K562 (cell line): Measurements from ENCODE around the gene RNF26. TPM values are rescaled to one million over a fixed set of nuclear protein-coding genes. Genes with fewer than 3 reads are reported as not detected.

ENCODE experiments used
- FIP1L1 ChIP-seq: fragments of 200-400 bp; formaldehyde crosslinking; IDR thresholded peaks from 2 replicates; pipeline ENCODE4 v1.6.1; 2018; ENCODE audit warnings: mild to moderate bottlenecking, low read depth, low read length; ENCODE audit not compliant: poor library complexity, severe bottlenecking
- GATAD2A ChIP-seq: fragments of 450-650 bp; IDR thresholded peaks from 2 replicates; pipeline ENCODE4 v1.6.1; 2017
- KLF6 ChIP-seq: fragments of 250-450 bp; sonication (Bioruptor Pico); IDR thresholded peaks from 2 replicates; pipeline ENCODE4 v1.4.0; 2020; ENCODE audit warnings: mild to moderate bottlenecking, moderate library complexity, borderline replicate concordance
- MEF2A ChIP-seq: IDR thresholded peaks from 2 replicates; pipeline ENCODE4 v1.6.1; 2011; ENCODE audit warnings: low read depth, mild to moderate bottlenecking, low read length, moderate library complexity; ENCODE audit not compliant: control insufficient read depth
- NR4A1 ChIP-seq, 2 experiments: fragments of 250-450 bp in 1 of 2; fragments of 450-650 bp in 1 of 2; sonication (Bioruptor Pico) in 1 of 2; IDR thresholded peaks; 2 replicates each; pipeline versions ENCODE4 v1.4.0 to v1.6.1; 2016 to 2020; ENCODE audit warnings: mild to moderate bottlenecking in 2 of 2, missing compliant biosample characterization in 1 of 2, missing genetic modification characterization in 1 of 2, moderate library complexity in 1 of 2
- XRCC4 ChIP-seq: IDR thresholded peaks from one replicate; pipeline ENCODE4 v1.6.1; 2011; ENCODE audit not compliant: insufficient read depth, insufficient read length; ENCODE audit errors: extremely low read depth
- ZNF212 ChIP-seq: fragments of 450-650 bp; formaldehyde crosslinking; IDR thresholded peaks from 2 replicates; pipeline ENCODE4 v1.4.0; 2020; ENCODE audit warnings: mild to moderate bottlenecking
- polyA plus RNA-seq, 8 experiments: library from polyadenylated mRNA; depleted of rRNA in 4 of 8; stranded (reverse) in 5 of 8; unstranded in 3 of 8; fragments of >200 nt; fragmentation: Nextera tagmentation in 2 of 8; fragmentation: Illumina TruSeq in 1 of 8; extraction: Ambion mirVana in 2 of 8; extraction: Trizol in 1 of 8; gene quantifications; 2 replicates each; pipeline versions ENCODE4 v1.2.1 to v1.2.3, GENCODE V29; 2011 to 2014; ENCODE audit warnings: inconsistent platforms in 1 of 8, missing spikeins in 1 of 8
- total RNA-seq, 7 experiments: library from RNA; depleted of rRNA in 6 of 7; stranded (reverse); fragments of >200 nt in 6 of 7; fragmentation: Illumina TruSeq in 2 of 7; extraction: Trizol in 2 of 7; gene quantifications; 2 replicates each; pipeline versions ENCODE4 v1.2.1 to v1.2.3, GENCODE V29; 2011 to 2021; ENCODE audit warnings: low replicate concordance in 1 of 7
- TF ChIP-seq, protein P1 (sequence below): fragments of 450-650 bp; IDR thresholded peaks from 2 replicates; pipeline ENCODE4 v1.6.1; 2016; ENCODE audit warnings: missing biosample characterization, missing genetic modification characterization
- TF ChIP-seq, protein P2 (sequence below): fragments of 450-650 bp; IDR thresholded peaks from 2 replicates; pipeline ENCODE4 v1.6.1; 2017; ENCODE audit warnings: antibody characterized with exemption, mild to moderate bottlenecking
- TF ChIP-seq, protein P3 (sequence below), 2 experiments: fragments of 450-650 bp; IDR thresholded peaks; 2 replicates each; pipeline ENCODE4 v1.6.1; 2016; ENCODE audit warnings: mild to moderate bottlenecking in 2 of 2, borderline replicate concordance in 1 of 2, low read depth in 1 of 2, moderate library complexity in 1 of 2
- TF ChIP-seq, protein P4 (sequence below): fragments of 450-650 bp; IDR thresholded peaks from 2 replicates; pipeline ENCODE4 v1.6.1; 2017; ENCODE audit warnings: mild to moderate bottlenecking, moderate library complexity

RNF26 gene
- total and polyA plus RNA-seq, 9 of the 15 experiments (the other 6 are each of a cell fraction or from before 2014, with no cell fraction given): 5.3 to 53.6 (median 12.7) TPM

DNA sequence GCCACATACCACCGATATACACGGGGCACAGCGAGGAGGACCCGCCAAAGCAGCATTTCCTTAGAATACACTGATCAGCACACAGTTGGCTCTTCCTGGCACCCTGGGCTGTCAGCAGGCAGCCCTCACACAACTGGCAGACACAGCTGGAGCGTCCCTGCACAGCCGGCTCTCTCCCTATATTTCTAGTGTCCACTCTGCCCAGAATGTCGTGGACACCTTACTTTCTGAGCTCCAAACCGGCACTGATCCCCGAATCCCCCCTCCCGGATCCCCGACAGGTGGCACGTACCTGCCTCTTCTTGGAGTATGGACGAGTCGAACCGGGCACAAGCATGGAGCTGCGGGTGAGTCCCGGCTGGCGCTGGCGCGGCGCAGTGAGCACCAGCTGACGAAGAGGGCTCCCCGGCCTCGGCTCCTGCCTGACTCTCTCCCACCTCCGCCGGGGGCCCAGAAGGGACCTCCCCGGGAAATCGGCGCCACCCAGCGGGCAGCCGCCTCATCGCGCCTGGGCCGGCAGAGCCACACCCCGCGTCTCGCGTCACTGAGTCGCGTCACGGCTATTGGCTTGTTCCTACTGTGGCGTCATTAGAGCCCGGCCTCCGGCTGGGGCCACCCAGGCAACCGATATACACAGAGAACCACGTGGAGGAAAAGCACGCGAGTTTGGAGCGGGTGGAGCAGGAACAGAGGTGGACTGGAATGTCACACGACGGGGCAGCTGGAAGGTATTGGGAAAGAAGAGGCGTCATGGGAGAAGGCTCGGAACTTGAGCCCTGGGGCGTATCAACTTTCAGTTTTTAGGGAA is 47.1 kb downstream of the RNF26 start, which contains the start of gene USP2 (continued):
- TF ChIP-seq, protein P1, sequence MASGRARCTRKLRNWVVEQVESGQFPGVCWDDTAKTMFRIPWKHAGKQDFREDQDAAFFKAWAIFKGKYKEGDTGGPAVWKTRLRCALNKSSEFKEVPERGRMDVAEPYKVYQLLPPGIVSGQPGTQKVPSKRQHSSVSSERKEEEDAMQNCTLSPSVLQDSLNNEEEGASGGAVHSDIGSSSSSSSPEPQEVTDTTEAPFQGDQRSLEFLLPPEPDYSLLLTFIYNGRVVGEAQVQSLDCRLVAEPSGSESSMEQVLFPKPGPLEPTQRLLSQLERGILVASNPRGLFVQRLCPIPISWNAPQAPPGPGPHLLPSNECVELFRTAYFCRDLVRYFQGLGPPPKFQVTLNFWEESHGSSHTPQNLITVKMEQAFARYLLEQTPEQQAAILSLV (tag): no peak
- TF ChIP-seq, protein P2, sequence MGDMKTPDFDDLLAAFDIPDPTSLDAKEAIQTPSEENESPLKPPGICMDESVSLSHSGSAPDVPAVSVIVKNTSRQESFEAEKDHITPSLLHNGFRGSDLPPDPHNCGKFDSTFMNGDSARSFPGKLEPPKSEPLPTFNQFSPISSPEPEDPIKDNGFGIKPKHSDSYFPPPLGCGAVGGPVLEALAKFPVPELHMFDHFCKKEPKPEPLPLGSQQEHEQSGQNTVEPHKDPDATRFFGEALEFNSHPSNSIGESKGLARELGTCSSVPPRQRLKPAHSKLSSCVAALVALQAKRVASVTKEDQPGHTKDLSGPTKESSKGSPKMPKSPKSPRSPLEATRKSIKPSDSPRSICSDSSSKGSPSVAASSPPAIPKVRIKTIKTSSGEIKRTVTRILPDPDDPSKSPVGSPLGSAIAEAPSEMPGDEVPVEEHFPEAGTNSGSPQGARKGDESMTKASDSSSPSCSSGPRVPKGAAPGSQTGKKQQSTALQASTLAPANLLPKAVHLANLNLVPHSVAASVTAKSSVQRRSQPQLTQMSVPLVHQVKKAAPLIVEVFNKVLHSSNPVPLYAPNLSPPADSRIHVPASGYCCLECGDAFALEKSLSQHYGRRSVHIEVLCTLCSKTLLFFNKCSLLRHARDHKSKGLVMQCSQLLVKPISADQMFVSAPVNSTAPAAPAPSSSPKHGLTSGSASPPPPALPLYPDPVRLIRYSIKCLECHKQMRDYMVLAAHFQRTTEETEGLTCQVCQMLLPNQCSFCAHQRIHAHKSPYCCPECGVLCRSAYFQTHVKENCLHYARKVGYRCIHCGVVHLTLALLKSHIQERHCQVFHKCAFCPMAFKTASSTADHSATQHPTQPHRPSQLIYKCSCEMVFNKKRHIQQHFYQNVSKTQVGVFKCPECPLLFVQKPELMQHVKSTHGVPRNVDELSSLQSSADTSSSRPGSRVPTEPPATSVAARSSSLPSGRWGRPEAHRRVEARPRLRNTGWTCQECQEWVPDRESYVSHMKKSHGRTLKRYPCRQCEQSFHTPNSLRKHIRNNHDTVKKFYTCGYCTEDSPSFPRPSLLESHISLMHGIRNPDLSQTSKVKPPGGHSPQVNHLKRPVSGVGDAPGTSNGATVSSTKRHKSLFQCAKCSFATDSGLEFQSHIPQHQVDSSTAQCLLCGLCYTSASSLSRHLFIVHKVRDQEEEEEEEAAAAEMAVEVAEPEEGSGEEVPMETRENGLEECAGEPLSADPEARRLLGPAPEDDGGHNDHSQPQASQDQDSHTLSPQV: peak; percentile 58
- TF ChIP-seq NR4A1 (CRISPR knock-in tag; IDR thresholded peaks at IDR 0.05): no peak
- TF ChIP-seq NR4A1 (tag; IDR thresholded peaks at IDR 0.05): no peak
- TF ChIP-seq XRCC4: no peak
- no peak for TF ChIP-seq ZNF212 (CRISPR knock-in tag)
- no peak for TF ChIP-seq GATAD2A
- TF ChIP-seq KLF6 (CRISPR knock-in tag): no peak
- peak; percentile 65 for TF ChIP-seq FIP1L1
- TF ChIP-seq, protein P3, sequence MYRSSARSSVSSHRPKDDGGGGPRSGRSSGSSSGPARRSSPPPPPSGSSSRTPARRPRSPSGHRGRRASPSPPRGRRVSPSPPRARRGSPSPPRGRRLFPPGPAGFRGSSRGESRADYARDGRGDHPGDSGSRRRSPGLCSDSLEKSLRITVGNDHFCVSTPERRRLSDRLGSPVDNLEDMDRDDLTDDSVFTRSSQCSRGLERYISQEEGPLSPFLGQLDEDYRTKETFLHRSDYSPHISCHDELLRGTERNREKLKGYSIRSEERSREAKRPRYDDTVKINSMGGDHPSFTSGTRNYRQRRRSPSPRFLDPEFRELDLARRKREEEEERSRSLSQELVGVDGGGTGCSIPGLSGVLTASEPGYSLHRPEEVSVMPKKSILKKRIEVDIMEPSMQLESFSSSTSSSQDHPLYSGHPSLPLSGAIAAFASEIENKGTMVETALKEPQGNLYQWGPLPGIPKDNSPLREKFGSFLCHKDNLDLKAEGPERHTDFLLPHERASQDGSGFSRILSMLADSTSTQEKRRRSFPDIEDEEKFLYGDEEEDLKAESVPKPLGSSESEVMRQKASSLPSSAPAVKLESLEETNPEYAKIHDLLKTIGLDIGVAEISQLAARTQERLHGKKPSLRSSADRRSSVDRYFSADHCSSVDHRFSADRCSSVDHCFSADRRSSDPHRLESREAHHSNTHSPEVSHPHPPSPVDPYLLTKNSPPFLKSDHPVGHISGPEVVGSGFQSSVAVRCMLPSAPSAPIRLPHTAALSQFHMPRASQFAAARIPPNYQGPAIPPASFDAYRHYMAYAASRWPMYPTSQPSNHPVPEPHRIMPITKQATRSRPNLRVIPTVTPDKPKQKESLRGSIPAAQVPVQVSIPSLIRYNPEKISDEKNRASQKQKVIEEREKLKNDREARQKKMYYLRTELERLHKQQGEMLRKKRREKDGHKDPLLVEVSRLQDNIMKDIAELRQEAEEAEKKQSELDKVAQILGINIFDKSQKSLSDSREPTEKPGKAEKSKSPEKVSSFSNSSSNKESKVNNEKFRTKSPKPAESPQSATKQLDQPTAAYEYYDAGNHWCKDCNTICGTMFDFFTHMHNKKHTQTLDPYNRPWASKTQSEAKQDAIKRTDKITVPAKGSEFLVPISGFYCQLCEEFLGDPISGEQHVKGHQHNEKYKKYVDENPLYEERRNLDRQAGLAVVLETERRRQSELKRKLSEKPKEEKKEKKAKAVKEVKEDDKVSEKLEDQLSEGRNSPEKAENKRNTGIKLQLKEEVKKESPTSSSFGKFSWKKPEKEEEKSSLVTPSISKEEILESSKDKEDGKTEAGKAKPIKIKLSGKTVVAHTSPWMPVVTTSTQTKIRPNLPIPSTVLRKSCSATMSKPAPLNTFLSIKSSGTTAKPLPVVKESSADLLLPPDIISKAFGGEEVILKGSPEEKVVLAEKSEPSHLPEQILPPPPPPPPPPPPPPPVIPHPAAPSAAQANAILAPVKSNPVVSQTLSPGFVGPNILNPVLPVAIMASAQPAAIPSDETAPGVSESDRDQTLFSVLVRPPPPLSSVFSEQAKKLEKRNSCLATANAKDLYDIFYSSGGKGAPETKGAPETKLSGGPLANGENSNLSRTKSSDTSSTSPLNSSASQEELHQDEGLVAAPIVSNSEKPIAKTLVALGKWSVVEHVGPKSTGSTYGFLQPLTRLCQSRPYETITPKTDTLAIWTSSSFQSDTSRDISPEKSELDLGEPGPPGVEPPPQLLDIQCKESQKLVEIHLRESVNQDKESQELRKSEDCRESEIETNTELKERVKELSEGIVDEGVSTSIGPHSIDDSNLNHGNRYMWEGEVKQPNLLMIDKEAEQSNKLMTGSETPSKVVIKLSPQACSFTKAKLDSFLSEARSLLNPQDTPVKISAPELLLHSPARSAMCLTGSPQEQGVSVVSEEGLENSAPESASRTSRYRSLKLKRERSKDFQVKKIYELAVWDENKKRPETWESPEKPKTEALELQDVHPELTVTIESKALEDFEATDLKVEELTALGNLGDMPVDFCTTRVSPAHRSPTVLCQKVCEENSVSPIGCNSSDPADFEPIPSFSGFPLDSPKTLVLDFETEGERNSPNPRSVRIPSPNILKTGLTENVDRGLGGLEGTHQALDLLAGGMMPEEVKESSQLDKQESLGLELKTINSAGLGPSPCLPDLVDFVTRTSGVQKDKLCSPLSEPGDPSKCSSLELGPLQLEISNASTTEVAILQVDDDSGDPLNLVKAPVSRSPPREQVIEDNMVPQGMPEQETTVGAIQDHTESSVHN (IDR thresholded peaks at IDR 0.05; ENCODE audit: borderline replicate concordance in 1 of 2, low read depth in 1 of 2): no peak
- TF ChIP-seq, protein P4, sequence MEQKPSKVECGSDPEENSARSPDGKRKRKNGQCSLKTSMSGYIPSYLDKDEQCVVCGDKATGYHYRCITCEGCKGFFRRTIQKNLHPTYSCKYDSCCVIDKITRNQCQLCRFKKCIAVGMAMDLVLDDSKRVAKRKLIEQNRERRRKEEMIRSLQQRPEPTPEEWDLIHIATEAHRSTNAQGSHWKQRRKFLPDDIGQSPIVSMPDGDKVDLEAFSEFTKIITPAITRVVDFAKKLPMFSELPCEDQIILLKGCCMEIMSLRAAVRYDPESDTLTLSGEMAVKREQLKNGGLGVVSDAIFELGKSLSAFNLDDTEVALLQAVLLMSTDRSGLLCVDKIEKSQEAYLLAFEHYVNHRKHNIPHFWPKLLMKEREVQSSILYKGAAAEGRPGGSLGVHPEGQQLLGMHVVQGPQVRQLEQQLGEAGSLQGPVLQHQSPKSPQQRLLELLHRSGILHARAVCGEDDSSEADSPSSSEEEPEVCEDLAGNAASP: no peak
- TF ChIP-seq MEF2A: no peak
